K562 (cell line): ENCODE data around the gene CDH16. TPM values are rescaled to one million over a fixed set of nuclear protein-coding genes. Genes with fewer than 3 reads are reported as not detected.

Experiments used
- AFF1 ChIP-seq, 2 experiments: fragments of 450-650 bp; IDR thresholded peaks; 2 replicates each; pipeline ENCODE4 v1.6.1; 2018; ENCODE audit warnings: mild to moderate bottlenecking in 2 of 2, low read depth in 1 of 2; ENCODE audit not compliant: partially characterized antibody in 2 of 2
- CHAMP1 ChIP-seq: fragments of 450-650 bp; IDR thresholded peaks from 2 replicates; pipeline ENCODE4 v1.6.1; 2016; ENCODE audit warnings: mild to moderate bottlenecking
- CREM ChIP-seq: IDR thresholded peaks from 2 replicates; pipeline ENCODE4 v1.6.1; 2014; ENCODE audit warnings: antibody characterized with exemption, low read depth
- HMG20B ChIP-seq: fragments of 250-450 bp; sonication (Bioruptor Pico); IDR thresholded peaks from 2 replicates; pipeline ENCODE4 v1.5.0; 2021; ENCODE audit warnings: mild to moderate bottlenecking
- HOMEZ ChIP-seq: fragments of 250-450 bp; sonication (Bioruptor Pico); IDR thresholded peaks from 2 replicates; pipeline ENCODE4 v1.4.0; 2020; ENCODE audit warnings: mild to moderate bottlenecking, moderate library complexity
- MLX ChIP-seq, 2 experiments: fragments of 450-650 bp in 1 of 2; sonication (generic) in 1 of 2; formaldehyde crosslinking; conservative IDR thresholded peaks; 2 replicates each; pipeline versions ENCODE4 v1.4.0 to v1.8.1; 2020 to 2022; ENCODE audit warnings: mild to moderate bottlenecking in 1 of 2, missing genetic modification reagents in 1 of 2
- RREB1 ChIP-seq: fragments of 250-450 bp; sonication (Bioruptor Pico); IDR thresholded peaks from 2 replicates; pipeline ENCODE4 v1.4.0; 2020
- ZNF134 ChIP-seq: fragments of 250-450 bp; sonication (Bioruptor Pico); conservative IDR thresholded peaks from 2 replicates; pipeline ENCODE4 v1.4.0; 2020
- ZNF239 ChIP-seq: fragments of 250-450 bp; sonication (Bioruptor Pico); IDR thresholded peaks from 2 replicates; pipeline ENCODE4 v1.4.0; 2020; ENCODE audit warnings: mild to moderate bottlenecking
- polyA plus RNA-seq, 8 experiments: library from polyadenylated mRNA; depleted of rRNA in 4 of 8; stranded (reverse) in 5 of 8; unstranded in 3 of 8; fragments of >200 nt; fragmentation: Nextera tagmentation in 2 of 8; fragmentation: Illumina TruSeq in 1 of 8; extraction: Ambion mirVana in 2 of 8; extraction: Trizol in 1 of 8; gene quantifications; 2 replicates each; pipeline versions ENCODE4 v1.2.1 to v1.2.3, GENCODE V29; 2011 to 2014; ENCODE audit warnings: inconsistent platforms in 1 of 8, missing spikeins in 1 of 8
- total RNA-seq, 7 experiments: library from RNA; depleted of rRNA in 6 of 7; stranded (reverse); fragments of >200 nt in 6 of 7; fragmentation: Illumina TruSeq in 2 of 7; extraction: Trizol in 2 of 7; gene quantifications; 2 replicates each; pipeline versions ENCODE4 v1.2.1 to v1.2.3, GENCODE V29; 2011 to 2021; ENCODE audit warnings: low replicate concordance in 1 of 7

CDH16 gene
- total and polyA plus RNA-seq, 9 of the 15 experiments (the other 6 are each of a cell fraction or from before 2014, with no cell fraction given): not detected

GRCh38 chr16:66891360-66891759 lies 27.3 kb downstream of the CDH16 start (continued):
- TF ChIP-seq RREB1 (CRISPR knock-in tag) (no peak), HOMEZ (CRISPR knock-in tag) (no peak), ZNF134 (CRISPR knock-in tag) (no peak), AFF1 (IDR thresholded peaks at IDR 0.05; ENCODE audit: low read depth in 1 of 2, partially characterized antibody in 2 of 2) (no peak), HMG20B (CRISPR knock-in tag) (no peak), ZNF239 (CRISPR knock-in tag) (no peak), CREM (no peak), MLX (CRISPR knock-in tag; conservative IDR thresholded peaks at IDR 0.05) (no peak), CHAMP1 (no peak)
